GM12891 (cell line): ENCODE measurements around the gene SFXN5.

Experiments used
- POLR2A ChIP-seq: IDR thresholded peaks from 2 replicates; pipeline ENCODE4 v1.6.1; 2011; ENCODE audit warnings: low read depth, low read length, control low read depth
- POLR2AphosphoS5 ChIP-seq: IDR thresholded peaks from 2 replicates; pipeline ENCODE4 v1.6.1; 2011; ENCODE audit warnings: low read depth, low read length, control low read depth

- TF ChIP-seq POLR2A = no peak
- TF ChIP-seq POLR2AphosphoS5 = no peak
These were observed 8.0 kb downstream of the SFXN5 start for GRCh38 chr2:73063472-73063871.
